ENCODE measurements around the gene CENPK. TPM values are rescaled to one million over a fixed set of nuclear protein-coding genes. Genes with fewer than 3 reads are reported as not detected.
"Not testable (repeated sequence)": the region's sequence is repeated elsewhere in the genome, so short reads cannot be mapped to it uniquely, and the experiment has no call there.

CENPK gene
- total RNA-seq, 1 donor from 2014 or later, result 0.38 TPM

- Histone ChIP-seq H3K27me3 (ENCODE audit: low read depth) (no peaks in the 10 kb centered on the region), H3K4me3 (no peak overlapping the region), H3K4me1 (no peaks in the 10 kb centered on the region), H3K27ac (replicated peaks) (no peak overlapping the region), H3K9me3 (replicated peaks) (no peaks in the 10 kb centered on the region), H3K36me3 (no peaks in the 10 kb centered on the region)
- intact Hi-C loops (cut with micrococcal nuclease), result no loop called here
- DNase-seq, result no peak
- TF ChIP-seq, protein P1, sequence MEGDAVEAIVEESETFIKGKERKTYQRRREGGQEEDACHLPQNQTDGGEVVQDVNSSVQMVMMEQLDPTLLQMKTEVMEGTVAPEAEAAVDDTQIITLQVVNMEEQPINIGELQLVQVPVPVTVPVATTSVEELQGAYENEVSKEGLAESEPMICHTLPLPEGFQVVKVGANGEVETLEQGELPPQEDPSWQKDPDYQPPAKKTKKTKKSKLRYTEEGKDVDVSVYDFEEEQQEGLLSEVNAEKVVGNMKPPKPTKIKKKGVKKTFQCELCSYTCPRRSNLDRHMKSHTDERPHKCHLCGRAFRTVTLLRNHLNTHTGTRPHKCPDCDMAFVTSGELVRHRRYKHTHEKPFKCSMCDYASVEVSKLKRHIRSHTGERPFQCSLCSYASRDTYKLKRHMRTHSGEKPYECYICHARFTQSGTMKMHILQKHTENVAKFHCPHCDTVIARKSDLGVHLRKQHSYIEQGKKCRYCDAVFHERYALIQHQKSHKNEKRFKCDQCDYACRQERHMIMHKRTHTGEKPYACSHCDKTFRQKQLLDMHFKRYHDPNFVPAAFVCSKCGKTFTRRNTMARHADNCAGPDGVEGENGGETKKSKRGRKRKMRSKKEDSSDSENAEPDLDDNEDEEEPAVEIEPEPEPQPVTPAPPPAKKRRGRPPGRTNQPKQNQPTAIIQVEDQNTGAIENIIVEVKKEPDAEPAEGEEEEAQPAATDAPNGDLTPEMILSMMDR (IDR thresholded peaks at IDR 0.05; ENCODE audit: borderline replicate concordance), result no peak
Observed at GRCh38 chr5:65508978-65509377, 54.0 kb downstream of the CENPK start.

DNA sequence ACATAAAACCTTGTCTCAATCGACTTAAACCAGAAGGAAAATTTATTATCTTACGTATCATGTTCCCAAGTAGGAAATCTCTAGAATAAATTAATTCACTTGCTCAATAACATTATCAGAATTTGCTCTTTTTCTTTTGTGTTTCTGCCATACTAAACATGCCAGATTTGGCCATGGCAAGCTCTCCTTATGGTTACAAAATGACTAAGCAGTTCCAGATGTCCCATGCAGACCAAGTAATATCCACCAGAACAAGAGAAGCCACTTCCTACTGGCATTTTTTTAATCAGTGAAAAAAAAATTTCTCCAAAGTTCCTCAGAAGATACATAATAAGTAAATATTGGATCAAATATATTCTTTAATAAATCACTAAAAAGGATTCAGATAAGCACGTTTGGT lies 56.0 kb downstream of the CENPK start:
- no peaks in the 10 kb centered on the region for H3K9me3 ChIP-seq (replicated peaks)

GRCh38 chr5:65489119-65489518 lies 73.8 kb downstream of the CENPK start:
- Histone ChIP-seq H3K27me3 (ENCODE audit: low read depth) (no peaks in the 10 kb centered on the region), H3K27ac (replicated peaks) (no peak overlapping the region), H3K9me3 (replicated peaks) (no peaks in the 10 kb centered on the region), H3K4me3 (no peak overlapping the region), H3K36me3 (no peaks in the 10 kb centered on the region), H3K4me1 (no peaks in the 10 kb centered on the region)
- no peak for DNase-seq
- intact Hi-C loops (cut with micrococcal nuclease), result loop anchor here (10.0 kb wide), 2 partner anchors 384 to 854 kb away; no protein-coding TSS in a partner anchor
- TF ChIP-seq, protein P1 (IDR thresholded peaks at IDR 0.05; ENCODE audit: borderline replicate concordance), result no peak

More for the DNA sequence above, 56.0 kb downstream of the CENPK start:
- Histone ChIP-seq H3K4me3 (no peak overlapping the region), H3K27me3 (ENCODE audit: low read depth) (no peaks in the 10 kb centered on the region), H3K27ac (replicated peaks) (no peak overlapping the region), H3K4me1 (no peaks in the 10 kb centered on the region), H3K36me3 (no peaks in the 10 kb centered on the region)
- TF ChIP-seq, protein P1 (IDR thresholded peaks at IDR 0.05; ENCODE audit: borderline replicate concordance), result no peak
- no peak for DNase-seq
- intact Hi-C loops (cut with micrococcal nuclease), result no loop called here

DNA sequence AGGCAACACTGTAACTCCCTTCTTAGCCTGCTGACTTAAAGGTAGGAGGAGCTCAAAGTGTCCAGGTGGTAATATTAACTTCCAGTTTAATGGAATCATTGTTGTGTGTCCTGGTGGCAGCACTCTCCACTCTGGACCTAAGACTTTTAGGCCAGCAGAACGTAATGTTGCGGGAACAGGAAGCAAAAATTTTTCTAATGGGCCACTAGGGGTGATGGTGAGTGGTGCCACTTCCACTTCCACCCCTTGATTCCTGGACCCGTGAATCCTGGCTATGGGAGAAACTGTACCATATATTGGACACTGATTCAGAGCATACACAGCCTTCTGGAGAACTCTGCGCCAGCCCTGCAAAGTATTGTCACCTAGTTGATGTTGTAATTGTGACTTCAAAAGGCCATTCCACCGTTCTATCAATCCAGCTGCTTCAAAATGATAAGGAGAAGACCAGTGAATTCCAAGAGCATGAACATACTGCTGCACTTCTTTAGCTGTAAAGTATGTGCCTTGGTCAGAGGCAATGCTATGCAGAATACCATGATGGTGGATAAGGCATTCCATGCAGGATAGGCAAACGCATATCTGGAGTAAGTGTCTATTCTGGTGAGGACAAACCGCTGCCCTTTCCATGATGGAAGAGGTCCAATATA lies 74.8 kb downstream of the CENPK start:
- not testable (repeated sequence) for H3K4me1 ChIP-seq; H3K27me3 ChIP-seq (ENCODE audit: low read depth); H3K36me3 ChIP-seq; H3K27ac ChIP-seq (replicated peaks); H3K9me3 ChIP-seq (replicated peaks); DNase-seq; H3K4me3 ChIP-seq
- intact Hi-C loops (cut with micrococcal nuclease), result loop anchor here (10.0 kb wide), 2 partner anchors 383 to 853 kb away; no protein-coding TSS in a partner anchor

DNA sequence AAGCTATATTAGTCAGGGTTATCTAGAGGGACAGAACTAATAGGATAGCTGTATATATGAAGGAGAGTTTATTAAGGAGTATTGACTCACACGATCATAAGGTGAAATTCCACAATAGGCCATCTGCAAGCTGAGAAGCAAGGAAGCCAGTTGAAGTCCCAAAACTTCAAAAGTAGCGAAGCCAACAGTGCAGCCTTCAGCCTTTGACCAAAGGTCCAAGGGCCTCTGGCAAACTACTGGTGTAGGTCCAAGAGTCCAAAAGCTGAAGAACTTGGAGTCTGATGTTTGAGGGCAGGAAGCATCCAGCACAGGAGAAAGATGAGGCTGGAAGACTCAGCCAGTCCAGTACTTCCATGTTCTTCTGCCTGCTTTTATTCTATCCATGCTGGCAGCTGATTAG lies 76.2 kb downstream of the CENPK start:
- H3K27ac ChIP-seq (replicated peaks); H3K4me3 ChIP-seq; H3K36me3 ChIP-seq; H3K9me3 ChIP-seq (replicated peaks); H3K27me3 ChIP-seq (ENCODE audit: low read depth); H3K4me1 ChIP-seq; DNase-seq: not testable (repeated sequence)
- intact Hi-C loops (cut with micrococcal nuclease), result loop anchor here (10.0 kb wide), 2 partner anchors 382 to 852 kb away; no protein-coding TSS in a partner anchor

DNA sequence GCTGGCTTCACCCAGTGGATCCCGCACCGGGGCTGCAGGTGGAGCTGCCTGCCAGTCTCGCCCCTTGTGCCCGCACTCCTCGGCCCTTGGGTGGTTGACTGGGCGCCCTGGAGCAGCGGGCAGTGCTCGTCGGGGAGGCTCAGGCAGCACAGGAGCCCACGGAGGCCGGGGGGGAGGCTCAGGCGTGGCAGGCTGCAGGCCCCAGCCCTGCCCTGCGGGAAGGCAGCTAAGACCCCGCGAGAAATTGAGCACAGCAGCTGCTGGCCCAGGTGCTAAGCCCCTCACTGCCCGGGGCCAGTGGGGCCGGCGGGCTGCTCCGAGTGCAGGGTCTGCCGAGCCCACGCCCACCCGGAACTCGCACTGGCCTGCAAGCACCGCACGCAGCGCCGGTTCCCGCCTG lies 77.6 kb downstream of the CENPK start:
- TF ChIP-seq, protein P1 (IDR thresholded peaks at IDR 0.05; ENCODE audit: borderline replicate concordance), result no peak
- intact Hi-C loops (cut with micrococcal nuclease), result loop anchor here (10.0 kb wide), 2 partner anchors 381 to 851 kb away; no protein-coding TSS in a partner anchor
- no peaks in the 10 kb centered on the region for H3K9me3 ChIP-seq (replicated peaks)
- no peaks in the 10 kb centered on the region for H3K27me3 ChIP-seq (ENCODE audit: low read depth)
- H3K4me3 ChIP-seq, result no peak overlapping the region
- no peak overlapping the region for H3K27ac ChIP-seq (replicated peaks)
- DNase-seq, result no peak
- H3K36me3 ChIP-seq, result no peaks in the 10 kb centered on the region
- H3K4me1 ChIP-seq, result peaks cover 18% of the 10 kb centered on the region
